MM.1S (cell line): ENCODE results near the gene NXPH4.

ENCODE experiments used
- DNase-seq: peaks from one replicate; pipeline ENCODE4 v3.0.0-alpha.2; 2015
- H2AFZ ChIP-seq: fragments of 300-600 bp; sonication (generic); 2 replicates; pipeline ENCODE4 v1.6.0; 2016; ENCODE audit warnings: antibody characterized with exemption, low read length
- H3F3A ChIP-seq: fragments of 300-600 bp; sonication (generic); 2 replicates; pipeline ENCODE4 v1.6.1; 2016; ENCODE audit warnings: mild to moderate bottlenecking, antibody characterized with exemption, low read length, moderate library complexity, mixed read lengths; ENCODE audit not compliant: insufficient read depth
- H3K27ac ChIP-seq: fragments of 300-600 bp; sonication (generic); 2 replicates; pipeline ENCODE4 v1.5.1; 2016; ENCODE audit warnings: mild to moderate bottlenecking, low read length
- H3K27me3 ChIP-seq: fragments of 300-600 bp; sonication (generic); replicated peaks from 2 replicates; pipeline ENCODE4 v1.6.0; 2016; ENCODE audit warnings: low read length; ENCODE audit not compliant: insufficient read depth
- H3K36me3 ChIP-seq: fragments of 300-600 bp; sonication (generic); replicated peaks from 2 replicates; pipeline ENCODE4 v1.6.1; 2016; ENCODE audit warnings: mild to moderate bottlenecking, low read length, mixed read lengths; ENCODE audit not compliant: insufficient read depth
- H3K4me1 ChIP-seq: fragments of 300-600 bp; sonication (generic); 2 replicates; pipeline ENCODE4 v1.6.1; 2016; ENCODE audit warnings: low read length, mixed read lengths
- H3K4me2 ChIP-seq: fragments of 300-600 bp; sonication (generic); 2 replicates; pipeline ENCODE4 v1.6.0; 2016; ENCODE audit warnings: low read depth, low read length
- H3K4me3 ChIP-seq: fragments of 300-600 bp; sonication (generic); 2 replicates; pipeline ENCODE4 v1.5.1; 2016; ENCODE audit warnings: low read length, mixed read lengths
- H3K79me2 ChIP-seq: fragments of 300-600 bp; sonication (generic); 2 replicates; pipeline ENCODE4 v1.6.1; 2016; ENCODE audit warnings: mixed run types, low read length, mixed read lengths
- H3K9ac ChIP-seq: fragments of 300-600 bp; sonication (generic); 2 replicates; pipeline ENCODE4 v1.6.1; 2016; ENCODE audit warnings: low read length, mixed read lengths
- H3K9me2 ChIP-seq: fragments of 300-600 bp; sonication (generic); replicated peaks from 2 replicates; pipeline ENCODE4 v1.6.1; 2016; ENCODE audit warnings: mild to moderate bottlenecking, low read length, mixed read lengths; ENCODE audit not compliant: insufficient read depth
- H3K9me3 ChIP-seq: fragments of 300-600 bp; sonication (generic); replicated peaks from 2 replicates; pipeline ENCODE4 v1.6.1; 2016; ENCODE audit warnings: mild to moderate bottlenecking, low read length, mixed read lengths; ENCODE audit not compliant: insufficient read depth
- H4K20me1 ChIP-seq: fragments of 300-600 bp; sonication (generic); 2 replicates; pipeline ENCODE4 v1.6.1; 2016; ENCODE audit warnings: mild to moderate bottlenecking, low read length, moderate library complexity, mixed read lengths; ENCODE audit not compliant: insufficient read depth
- CTCF ChIP-seq: fragments of 300-600 bp; sonication (generic); IDR thresholded peaks from 2 replicates; pipeline ENCODE4 v1.5.1; 2016; ENCODE audit warnings: antibody characterized with exemption, low read length, mixed read lengths
- EZH2 ChIP-seq: fragments of 300-600 bp; sonication (generic); optimal IDR thresholded peaks from 2 replicates; pipeline ENCODE3; 2017; ENCODE audit warnings: low read depth, mild to moderate bottlenecking, antibody characterized with exemption, low read length, mixed read lengths
- EZH2phosphoT487 ChIP-seq: fragments of 300-600 bp; sonication (generic); IDR thresholded peaks from 2 replicates; pipeline ENCODE4 v1.6.1; 2018; ENCODE audit warnings: antibody characterized with exemption, low read length

The NXPH4 gene

GRCh38 chr12:57216014-57216911 is at the start of gene NXPH4:
Gene NXPH4 (plus strand): TSS chr12:57216794. CDS start chr12:57216970, 176 bp downstream.
- H3K36me3 ChIP-seq = no peaks in the 10 kb centered on the region
- peak within 1 kb of the TSS; percentile 100 for H3K4me2 ChIP-seq
- H3K4me1 ChIP-seq = peaks cover 17% of the 10 kb centered on the region
- H3F3A ChIP-seq = peaks cover 10% of the 10 kb centered on the region
- H3K79me2 ChIP-seq = no peaks in the 10 kb centered on the region
- peak within 1 kb of the TSS; percentile 85 for H2AFZ ChIP-seq
- no peak within 1 kb of the TSS for H3K27ac ChIP-seq
- no peaks in the 10 kb centered on the region for H3K9me2 ChIP-seq
- H3K27me3 ChIP-seq = peaks cover 92% of the 10 kb centered on the region
- H4K20me1 ChIP-seq = 0 out of 2 replicates have a peak, but pooled peaks cover 4% of the 10 kb centered on the region
- peak within 1 kb of the TSS; percentile 70 for H3K4me3 ChIP-seq
- peak; percentile 34 for DNase-seq
- TF ChIP-seq EZH2phosphoT487 = no peak
- no peak for TF ChIP-seq EZH2
- no peak for TF ChIP-seq CTCF
- no peak within 1 kb of the TSS; the same call in 1 of the 2 replicates for H3K9ac ChIP-seq
- no peaks in the 10 kb centered on the region for H3K9me3 ChIP-seq

- H3K27ac ChIP-seq = no peak overlapping the region
- no peak overlapping the region for H3K4me2 ChIP-seq
- TF ChIP-seq EZH2phosphoT487 (no peak), CTCF (no peak), EZH2 (no peak)
- H3K9ac ChIP-seq = no peak overlapping the region
- no peaks in the 10 kb centered on the region for H3K4me1 ChIP-seq
- peaks cover 6% of the 10 kb centered on the region; the same call in 1 of the 2 replicates for H3K27me3 ChIP-seq
- no peak overlapping the region for H3K4me3 ChIP-seq
- no peak overlapping the region for H2AFZ ChIP-seq
- no peaks in the 10 kb centered on the region for H3K36me3 ChIP-seq
- no peaks in the 10 kb centered on the region for H3K79me2 ChIP-seq
- DNase-seq = no peak
- no peaks in the 10 kb centered on the region for H3F3A ChIP-seq
- no peaks in the 10 kb centered on the region for H3K9me2 ChIP-seq
- no peaks in the 10 kb centered on the region for H3K9me3 ChIP-seq
- H4K20me1 ChIP-seq = no peaks in the 10 kb centered on the region
These were observed 49.6 kb upstream of the NXPH4 start for GRCh38 chr12:57166971-57167371.

GRCh38 chr12:57168058-57168457 is 48.5 kb upstream of the NXPH4 start:
- TF ChIP-seq EZH2phosphoT487 = no peak
- TF ChIP-seq CTCF = no peak
- no peak for TF ChIP-seq EZH2
- Histone ChIP-seq H2AFZ (no peak overlapping the region), H3F3A (no peaks in the 10 kb centered on the region), H3K4me1 (no peaks in the 10 kb centered on the region), H3K4me3 (no peak overlapping the region), H3K9ac (no peak overlapping the region), H4K20me1 (no peaks in the 10 kb centered on the region), H3K36me3 (no peaks in the 10 kb centered on the region), H3K4me2 (no peak overlapping the region), H3K27me3 (0 out of 2 replicates have a peak, but pooled peaks cover under 1% of the 10 kb centered on the region), H3K9me2 (no peaks in the 10 kb centered on the region), H3K79me2 (no peaks in the 10 kb centered on the region), H3K27ac (no peak overlapping the region), H3K9me3 (no peaks in the 10 kb centered on the region)
- DNase-seq = no peak
